CD14-positive monocyte (primary cell): Measurements from ENCODE around the gene SMURF2. TPM values are rescaled to one million over a fixed set of nuclear protein-coding genes. Genes with fewer than 3 reads are reported as not detected.
A peak's percentile ranks its signal among the peaks of the same experiment; 100 is the strongest.

Experiments used
- DNase-seq, 3 donors: peaks; one replicate each; pipeline ENCODE4 v3.0.0-alpha.2; 2011 to 2022
- H2AFZ ChIP-seq: 2 replicates; pipeline ENCODE4 v1.6.0; 2012; ENCODE audit warnings: mild to moderate bottlenecking, low read depth, low read length, inconsistent platforms; ENCODE audit not compliant: insufficient read depth, poor library complexity, severe bottlenecking
- H3K27ac ChIP-seq, 2 donors: 1 replicate in 1 of 2; 2 replicates in 1 of 2; pipeline ENCODE4 v1.5.1; 2012 to 2013; ENCODE audit warnings: low read length in 2 of 2, control low read depth in 1 of 2, inconsistent platforms in 1 of 2, low read depth in 1 of 2, mild to moderate bottlenecking in 1 of 2
- H3K27me3 ChIP-seq, 2 donors: one replicate each; pipeline versions ENCODE4 v1.6.0 to v1.6.1; 2011 to 2013; ENCODE audit warnings: low read length in 2 of 2; ENCODE audit not compliant: control insufficient read depth in 2 of 2, insufficient read depth in 2 of 2
- H3K36me3 ChIP-seq, 2 donors: replicated peaks in 1 of 2; 1 replicate in 1 of 2; 2 replicates in 1 of 2; pipeline versions ENCODE4 v1.5.1 to v1.6.1; 2012 to 2013; ENCODE audit warnings: low read length in 2 of 2, control low read depth in 1 of 2, inconsistent platforms in 1 of 2, mild to moderate bottlenecking in 1 of 2; ENCODE audit not compliant: insufficient read depth in 2 of 2, control insufficient read depth in 1 of 2
- H3K4me1 ChIP-seq, 2 donors: 1 replicate in 1 of 2; 2 replicates in 1 of 2; pipeline versions ENCODE4 v1.5.1 to v1.6.1; 2012 to 2013; ENCODE audit warnings: low read length in 2 of 2, control low read depth in 1 of 2, inconsistent platforms in 1 of 2, mild to moderate bottlenecking in 1 of 2, moderate library complexity in 1 of 2; ENCODE audit not compliant: insufficient read depth in 2 of 2, control insufficient read depth in 1 of 2
- H3K4me2 ChIP-seq: replicated peaks from 2 replicates; pipeline ENCODE3; 2012; ENCODE audit warnings: low read length, moderate library complexity, mild to moderate bottlenecking; ENCODE audit not compliant: poor library complexity, severe bottlenecking; ENCODE audit errors: extremely low read depth
- H3K4me3 ChIP-seq, 3 experiments: fragments of 200-600 bp in 1 of 3; sonication (generic) in 1 of 3; replicated peaks in 1 of 3; 1 replicate in 2 of 3; 2 replicates in 1 of 3; pipeline ENCODE4 v1.5.1; 2011 to 2013; ENCODE audit warnings: low read length in 3 of 3, mild to moderate bottlenecking in 3 of 3, control low read depth in 2 of 3, low read depth in 2 of 3, inconsistent platforms in 1 of 3, moderate library complexity in 1 of 3
- H3K79me2 ChIP-seq: 2 replicates; pipeline ENCODE4 v1.6.0; 2012; ENCODE audit warnings: mild to moderate bottlenecking, control low read depth, inconsistent platforms, low read length, moderate library complexity; ENCODE audit not compliant: insufficient read depth
- H3K9ac ChIP-seq: 2 replicates; pipeline ENCODE4 v1.6.0; 2017; ENCODE audit warnings: low read length, mild to moderate bottlenecking; ENCODE audit not compliant: insufficient read depth, poor library complexity, severe bottlenecking
- H3K9me3 ChIP-seq, 2 donors: replicated peaks in 1 of 2; 1 replicate in 1 of 2; 2 replicates in 1 of 2; pipeline versions ENCODE4 v1.5.1 to v1.6.1; 2012 to 2013; ENCODE audit warnings: low read length in 2 of 2, control low read depth in 1 of 2; ENCODE audit not compliant: control insufficient read depth in 1 of 2, insufficient read depth in 1 of 2
- H4K20me1 ChIP-seq: 2 replicates; pipeline ENCODE4 v1.6.0; 2012; ENCODE audit warnings: mild to moderate bottlenecking, low read length, control low read depth, moderate library complexity; ENCODE audit not compliant: insufficient read depth
- H3K27ac Mint-ChIP-seq, 7 donors: one replicate each; pipeline ENCODE4 v1.8.0; 2020; ENCODE audit warnings: mild to moderate bottlenecking in 7 of 7, mixed read lengths in 7 of 7, moderate library complexity in 6 of 7, inconsistent platforms in 2 of 7
- H3K27me3 Mint-ChIP-seq, 3 donors: one replicate each; pipeline ENCODE4 v1.8.0; 2021 to 2022; ENCODE audit warnings: low read depth in 3 of 3, mild to moderate bottlenecking in 3 of 3, mixed read lengths in 3 of 3, moderate library complexity in 3 of 3, inconsistent platforms in 1 of 3
- H3K36me3 Mint-ChIP-seq, 2 donors: one replicate each; pipeline ENCODE4 v1.8.0; 2020; ENCODE audit warnings: mixed read lengths in 2 of 2, inconsistent platforms in 1 of 2, mild to moderate bottlenecking in 1 of 2
- H3K4me1 Mint-ChIP-seq: one replicate; pipeline ENCODE4 v1.8.0; 2020; ENCODE audit warnings: mild to moderate bottlenecking, mixed read lengths
- H3K4me3 Mint-ChIP-seq, 2 donors: one replicate each; pipeline ENCODE4 v1.8.0; 2020; ENCODE audit warnings: mild to moderate bottlenecking in 2 of 2, mixed read lengths in 2 of 2, moderate library complexity in 1 of 2
- H3K9me3 Mint-ChIP-seq, 7 donors: one replicate each; pipeline ENCODE4 v1.8.0; 2020 to 2022; ENCODE audit warnings: mixed read lengths in 7 of 7, mild to moderate bottlenecking in 6 of 7, moderate library complexity in 6 of 7, inconsistent platforms in 2 of 7
- WGBS: methylation state at CpG from one replicate; pipeline ENCODE4 v1.1.5; 2013; ENCODE audit warnings: missing lambda C conversion rate; ENCODE audit not compliant: insufficient coverage; 5-methylcytosine and 5-hydroxymethylcytosine counted together
- intact Hi-C, 2 donors: fragments of 100-400 bp; cut with micrococcal nuclease; formaldehyde crosslinking; loops; one replicate each; pipeline versions ENCODE4 v1.15.0 to v1.15.1; 2023
- polyA plus RNA-seq, 3 donors: library from polyadenylated mRNA; depleted of rRNA in 1 of 3; unstranded in 2 of 3; stranded (reverse) in 1 of 3; fragments of 300-500 nt in 2 of 3; fragments of >200 nt in 1 of 3; fragmentation: Illumina TruSeq in 2 of 3; gene quantifications; 1 replicate in 2 of 3; 2 replicates in 1 of 3; pipeline ENCODE4 v1.2.3, GENCODE V29; 2012 to 2021
- TF ChIP-seq, protein P1 (sequence below): fragments of 200-600 bp; IDR thresholded peaks from one replicate; pipeline ENCODE4 v1.8.0; 2022; ENCODE audit warnings: antibody characterized with exemption, mild to moderate bottlenecking

SMURF2 gene
- polyA plus RNA-seq, 3 donors, result 2.2 to 12.9 (median 4.5) TPM

- no CpG with 5 or more reads among the region's 1 CpG for WGBS
- Histone ChIP-seq H4K20me1 (peaks cover 93% of the 10 kb centered on the region), H3K9ac (no peak overlapping the region), H3K36me3 (peaks cover 6 to 26% of the 10 kb centered on the region in 2 donors), H3K27me3 (no peaks in the 10 kb centered on the region), H3K4me3 (no peak overlapping the region), H2AFZ (no peak overlapping the region), H3K9me3 (no peaks in the 10 kb centered on the region), H3K79me2 (peaks cover 90% of the 10 kb centered on the region), H3K4me1 (no peaks in the 10 kb centered on the region), H3K27ac (no peak overlapping the region), H3K4me2 (no peak overlapping the region)
- Mint-ChIP-seq H3K9me3 (no peaks in the 10 kb centered on the region), H3K4me1 (peaks cover 24% of the 10 kb centered on the region), H3K4me3 (no peak overlapping the region), H3K36me3 (peaks cover 17 to 27% of the 10 kb centered on the region in 2 donors), H3K27ac (no peak overlapping the region), H3K27me3 (no peaks in the 10 kb centered on the region)
- TF ChIP-seq, protein P1, sequence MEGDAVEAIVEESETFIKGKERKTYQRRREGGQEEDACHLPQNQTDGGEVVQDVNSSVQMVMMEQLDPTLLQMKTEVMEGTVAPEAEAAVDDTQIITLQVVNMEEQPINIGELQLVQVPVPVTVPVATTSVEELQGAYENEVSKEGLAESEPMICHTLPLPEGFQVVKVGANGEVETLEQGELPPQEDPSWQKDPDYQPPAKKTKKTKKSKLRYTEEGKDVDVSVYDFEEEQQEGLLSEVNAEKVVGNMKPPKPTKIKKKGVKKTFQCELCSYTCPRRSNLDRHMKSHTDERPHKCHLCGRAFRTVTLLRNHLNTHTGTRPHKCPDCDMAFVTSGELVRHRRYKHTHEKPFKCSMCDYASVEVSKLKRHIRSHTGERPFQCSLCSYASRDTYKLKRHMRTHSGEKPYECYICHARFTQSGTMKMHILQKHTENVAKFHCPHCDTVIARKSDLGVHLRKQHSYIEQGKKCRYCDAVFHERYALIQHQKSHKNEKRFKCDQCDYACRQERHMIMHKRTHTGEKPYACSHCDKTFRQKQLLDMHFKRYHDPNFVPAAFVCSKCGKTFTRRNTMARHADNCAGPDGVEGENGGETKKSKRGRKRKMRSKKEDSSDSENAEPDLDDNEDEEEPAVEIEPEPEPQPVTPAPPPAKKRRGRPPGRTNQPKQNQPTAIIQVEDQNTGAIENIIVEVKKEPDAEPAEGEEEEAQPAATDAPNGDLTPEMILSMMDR, result no peak
- DNase-seq, result no peak
- intact Hi-C loops, result no loop called here
These were observed 14.3 kb downstream of the SMURF2 start for GRCh38 chr17:64647817-64648216.

DNA sequence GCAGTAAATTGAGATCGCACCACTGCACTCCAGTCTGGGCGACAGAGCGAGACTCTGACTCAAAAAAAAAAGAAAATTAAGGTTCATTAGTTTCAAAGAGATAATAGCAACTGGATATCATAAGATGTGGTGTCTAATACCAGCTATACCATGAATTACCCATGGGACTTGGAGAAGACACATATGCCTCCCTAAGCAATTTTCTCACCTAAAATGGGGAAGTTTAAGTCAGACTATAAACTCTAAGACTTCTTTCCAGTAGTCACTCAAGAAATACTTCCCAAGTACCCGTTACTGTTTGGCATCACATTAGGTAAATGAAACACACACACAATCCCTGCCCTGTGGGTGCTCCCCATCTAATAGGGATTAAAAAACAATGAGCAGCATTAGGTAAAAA is 22.6 kb downstream of the SMURF2 start:
- no peaks in the 10 kb centered on the region for H3K9me3 Mint-ChIP-seq
- no peak overlapping the region for H3K9ac ChIP-seq
- peaks cover 0 to 2% (median 0%) of the 10 kb centered on the region in 3 donors for H3K27me3 Mint-ChIP-seq
- no peak overlapping the region for H2AFZ ChIP-seq
- H3K4me3 Mint-ChIP-seq, result no peak overlapping the region
- DNase-seq, result peak in 1 of 3 donors; percentile 18
- peaks cover 10 to 22% of the 10 kb centered on the region in 2 donors for H3K4me1 ChIP-seq
- peaks cover 94% of the 10 kb centered on the region for H4K20me1 ChIP-seq
- peaks cover 5 to 19% of the 10 kb centered on the region in 2 donors for H3K36me3 Mint-ChIP-seq
- no peak overlapping the region for H3K27ac ChIP-seq
- peaks cover 91% of the 10 kb centered on the region for H3K79me2 ChIP-seq
- WGBS, result no CpG with 5 or more reads among the region's 4 CpGs
- intact Hi-C loops, result no loop called here
- no peak overlapping the region for H3K4me2 ChIP-seq
- peaks cover 0 to 6% of the 10 kb centered on the region in 2 donors for H3K36me3 ChIP-seq
- no peaks in the 10 kb centered on the region for H3K27me3 ChIP-seq
- H3K4me3 ChIP-seq, result no peak overlapping the region
- peaks cover 22% of the 10 kb centered on the region for H3K4me1 Mint-ChIP-seq
- no peak overlapping the region for H3K27ac Mint-ChIP-seq
- TF ChIP-seq, protein P1, result no peak
- H3K9me3 ChIP-seq, result no peaks in the 10 kb centered on the region
